HG02759 (cell line): Measurements from ENCODE around the gene ZNF516.

Source experiments
- ATAC-seq: cut with Tn5 transposase; IDR thresholded peaks from one replicate; pipeline ENCODE4 v1.9.1; 2021; ENCODE audit warnings: mild to moderate bottlenecking, moderate library complexity; ENCODE audit not compliant: unreplicated experiment

ZNF516 gene

DNA sequence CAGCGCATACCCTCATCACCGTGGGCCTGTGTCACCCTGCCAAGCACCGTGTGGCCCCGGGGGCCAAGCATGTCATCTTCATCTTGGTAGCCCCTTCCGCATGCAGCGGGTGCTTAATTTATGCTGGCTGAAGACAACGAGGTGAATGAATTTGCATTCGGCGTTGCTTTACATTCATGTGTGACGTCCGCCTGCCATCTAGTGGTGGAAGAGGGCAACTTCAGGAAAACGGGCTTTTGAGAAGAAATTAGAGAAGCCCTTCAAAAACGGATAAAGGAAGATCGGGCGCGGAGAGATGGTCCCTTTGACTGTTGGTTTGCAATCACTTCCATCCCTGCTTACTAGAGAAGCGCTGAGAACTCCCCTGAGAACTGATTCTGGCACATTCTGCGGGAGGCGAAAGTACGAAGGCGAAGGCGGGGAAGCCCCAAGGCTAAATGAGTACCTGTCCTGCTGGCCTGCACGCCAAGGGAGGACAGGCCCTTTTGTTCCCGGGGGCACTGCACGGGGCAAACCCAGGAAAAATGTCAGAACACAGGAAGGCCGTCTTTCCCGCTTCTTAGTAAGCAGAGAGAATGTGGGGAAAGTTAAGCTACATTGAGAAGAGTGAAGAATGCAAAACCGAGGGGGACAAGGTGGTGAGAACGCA lies 145.9 kb downstream of the ZNF516 start:
- no peak for ATAC-seq

DNA sequence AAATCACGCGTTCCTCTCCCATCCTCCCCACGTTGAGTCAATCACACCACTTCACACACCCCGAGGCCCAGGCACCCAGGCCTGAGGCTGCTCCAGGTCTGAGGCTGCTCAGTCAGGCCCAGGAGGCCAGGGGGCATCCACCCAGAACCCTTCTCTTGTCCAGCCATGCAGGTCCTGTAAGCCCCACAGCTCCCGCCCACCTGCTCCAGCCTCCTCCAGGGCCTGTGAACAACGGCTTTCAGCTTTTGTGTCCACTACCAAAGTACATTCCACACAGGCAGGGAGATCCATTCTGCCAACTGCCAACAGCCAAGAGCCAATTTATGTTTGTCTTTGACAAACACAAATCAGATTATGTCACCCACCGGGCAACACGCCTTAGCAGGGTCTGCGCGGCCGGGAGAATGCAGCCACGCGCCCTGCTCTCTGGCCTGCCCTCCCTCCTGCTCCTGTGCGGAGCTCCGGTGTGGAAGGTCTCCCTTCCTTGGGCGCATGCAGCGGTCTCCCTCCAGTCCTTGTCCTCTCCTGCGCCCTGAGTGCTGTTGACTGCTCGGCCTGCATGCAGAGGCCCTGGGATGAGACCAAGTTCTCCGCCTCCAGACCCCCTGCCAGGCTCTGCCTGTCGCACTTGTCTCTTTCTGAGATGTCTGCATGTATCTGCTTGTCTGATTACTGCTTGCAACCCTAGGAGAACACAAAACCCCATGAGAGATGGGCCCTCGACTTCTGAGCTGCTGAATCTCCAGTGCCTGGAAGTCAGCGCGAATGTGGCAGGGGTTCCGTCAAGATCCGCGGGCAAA lies 146.6 kb downstream of the ZNF516 start:
- no peak for ATAC-seq

DNA sequence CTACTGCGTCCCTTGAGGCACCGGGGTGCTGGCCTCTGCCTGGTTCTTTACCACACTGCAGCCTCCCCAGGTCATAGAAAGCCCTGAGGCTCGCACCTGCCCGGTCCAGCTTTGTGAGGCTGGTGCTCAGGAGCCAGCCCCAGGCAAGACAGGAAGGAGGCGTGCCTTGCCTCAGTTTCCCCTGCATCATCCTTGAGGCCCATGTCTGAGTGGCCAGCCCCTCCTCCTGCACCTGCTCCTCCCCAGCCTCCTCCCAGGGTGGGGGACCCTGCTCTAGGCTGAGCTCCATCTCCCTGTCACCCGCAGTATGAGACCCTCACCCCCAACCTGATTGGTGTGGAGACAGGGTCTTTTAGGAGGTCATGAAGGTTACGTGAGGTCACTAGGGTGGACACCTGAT lies 147.7 kb downstream of the ZNF516 start:
- ATAC-seq: no peak

- no peak for ATAC-seq
These were observed 148.4 kb downstream of the ZNF516 start for GRCh38 chr18:76346490-76347130.

DNA sequence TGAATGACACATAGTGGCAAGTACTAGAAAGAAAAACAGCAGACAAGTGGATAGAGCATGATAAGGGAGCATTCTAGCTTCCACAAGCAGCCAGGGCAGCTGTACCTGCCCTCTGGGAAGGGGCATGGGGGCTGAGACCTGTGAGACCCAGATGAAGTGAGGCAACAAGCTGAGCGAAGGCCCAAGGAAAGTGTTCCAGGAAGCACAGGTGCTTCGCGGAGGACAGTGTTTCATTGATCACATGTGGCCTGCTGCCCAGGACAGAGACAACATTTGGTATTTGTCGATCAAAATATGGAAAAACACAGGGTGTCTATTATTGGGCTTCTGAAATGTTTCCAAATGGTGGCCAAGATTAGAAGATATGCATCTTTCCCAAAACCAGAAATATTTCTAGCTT lies 149.1 kb downstream of the ZNF516 start:
- ATAC-seq: no peak

DNA sequence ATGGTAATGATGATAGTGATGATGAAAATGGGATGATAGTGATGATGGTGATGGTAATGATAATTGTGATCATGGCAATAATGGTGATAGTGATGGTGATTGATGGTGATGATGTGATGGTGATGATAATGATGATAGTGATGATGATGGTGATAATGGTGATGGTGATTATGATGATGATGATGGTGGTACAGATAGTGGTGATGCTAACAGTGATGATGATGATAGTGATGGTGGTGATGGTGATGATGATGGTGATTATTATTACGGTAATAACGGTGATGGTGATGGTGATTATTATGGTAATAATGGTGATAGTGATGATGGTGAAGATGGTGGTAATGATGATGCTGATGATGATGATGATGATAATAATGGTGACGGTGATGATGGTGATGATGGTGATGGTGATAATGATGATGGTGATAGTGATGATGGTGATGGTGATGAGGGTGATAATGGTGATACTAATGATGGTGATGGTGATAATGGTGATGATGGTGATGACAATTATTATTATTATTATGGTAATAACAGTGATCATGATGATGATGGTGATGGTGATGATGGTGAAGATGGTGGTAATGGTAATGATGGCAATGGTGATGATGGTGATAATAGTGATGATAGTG lies 151.0 kb downstream of the ZNF516 start:
- no peak for ATAC-seq

GRCh38 chr18:76340410-76340809 lies 154.6 kb downstream of the ZNF516 start:
- ATAC-seq: no peak

GRCh38 chr18:76339246-76339620 lies 155.8 kb downstream of the ZNF516 start:
- no peak for ATAC-seq

- no peak for ATAC-seq
These were observed 156.3 kb downstream of the ZNF516 start for GRCh38 chr18:76338619-76339245.

DNA sequence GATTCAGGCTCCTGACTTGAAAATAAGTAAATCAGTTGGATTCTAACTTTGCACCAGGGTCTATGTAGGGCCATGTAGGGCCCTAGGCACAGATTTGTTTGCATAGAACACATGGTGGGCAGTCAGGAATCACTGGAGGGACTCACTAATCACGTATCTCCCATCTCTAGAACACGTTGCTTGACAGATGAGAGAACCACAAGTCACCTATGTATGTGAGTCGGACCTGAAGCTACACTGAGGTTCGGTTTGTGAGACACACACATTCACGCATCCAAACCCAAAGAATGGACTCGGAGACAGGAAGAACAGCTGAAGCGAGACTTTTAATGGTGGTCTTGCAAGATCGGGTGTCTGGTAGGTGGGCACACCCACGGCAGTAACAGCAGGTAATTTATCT lies 157.0 kb downstream of the ZNF516 start:
- no peak for ATAC-seq

DNA sequence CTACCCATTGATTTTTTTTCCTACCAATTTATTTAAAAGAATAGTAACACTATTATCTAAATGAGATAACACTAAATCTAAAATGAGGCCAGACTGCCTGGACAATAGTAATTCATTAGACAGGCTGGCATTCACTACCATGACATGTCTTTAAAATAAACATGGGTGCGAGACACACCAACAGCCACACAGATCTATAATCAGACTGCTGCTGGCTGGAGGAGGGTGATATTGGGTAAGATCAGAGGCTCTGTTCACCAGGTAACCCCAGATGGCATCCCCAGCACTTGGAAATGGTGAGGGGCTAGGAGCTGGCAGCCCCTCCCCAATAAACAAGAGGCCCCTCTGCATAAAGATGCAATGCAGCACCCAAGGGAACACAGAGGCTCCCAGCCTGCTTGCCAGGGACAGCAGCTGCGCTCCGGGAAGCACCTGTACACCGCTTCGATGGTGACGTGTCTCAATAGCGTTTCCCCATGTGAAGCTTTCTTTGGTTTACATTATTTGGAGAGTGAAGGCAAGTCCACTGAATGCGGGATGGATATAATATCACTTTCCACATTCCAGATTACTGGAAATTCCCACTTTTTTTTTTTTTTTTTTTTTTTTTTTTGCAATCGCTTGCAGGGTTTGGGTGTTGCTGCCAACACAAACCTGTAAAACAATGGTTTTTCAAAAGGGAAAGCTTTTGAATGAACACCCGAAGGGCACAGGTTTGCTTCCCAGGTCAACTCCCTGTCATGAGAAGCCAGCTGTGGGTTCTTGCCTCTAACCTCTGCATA lies 159.0 kb downstream of the ZNF516 start:
- ATAC-seq: no peak

DNA sequence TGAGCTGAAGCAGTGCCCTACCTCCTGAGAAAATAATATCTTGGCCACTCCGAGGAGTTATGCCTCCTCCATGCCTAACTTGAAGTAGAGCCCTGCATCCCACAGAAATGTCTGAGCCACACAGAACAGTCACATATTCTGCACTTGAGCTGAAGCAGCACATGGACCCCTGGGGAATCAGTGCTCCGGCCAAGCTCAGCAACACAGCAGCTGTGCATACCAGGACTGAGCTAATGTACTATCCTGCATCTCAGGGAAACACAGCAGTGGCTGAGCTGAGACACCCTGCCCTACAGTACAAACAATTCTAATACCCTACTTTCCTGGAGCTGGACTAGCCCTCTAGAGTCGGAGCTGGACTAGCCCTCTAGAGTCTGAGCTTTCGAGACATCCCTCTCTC lies 166.9 kb downstream of the ZNF516 start:
- ATAC-seq: no peak

DNA sequence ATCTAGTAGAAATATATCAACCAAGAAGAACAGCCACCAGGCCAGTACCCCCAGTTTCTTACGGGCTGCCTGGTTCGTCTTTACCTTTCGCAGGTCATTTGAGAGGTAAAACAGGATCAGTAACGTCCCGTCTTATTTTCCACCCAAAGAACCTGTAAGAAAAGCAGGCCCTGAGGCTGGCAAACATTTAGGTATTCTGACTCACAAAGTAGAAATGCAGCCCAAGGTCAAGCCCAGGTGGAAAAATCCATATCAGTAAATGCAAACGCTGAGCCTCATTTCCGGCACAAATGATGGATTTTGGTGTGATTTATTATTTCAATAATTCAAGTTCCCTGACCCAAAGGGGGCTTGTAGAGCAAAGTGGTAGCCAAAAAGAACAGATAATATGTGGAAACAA lies 171.2 kb downstream of the ZNF516 start:
- no peak for ATAC-seq

GRCh38 chr18:76322686-76323085 lies 172.4 kb downstream of the ZNF516 start:
- ATAC-seq: no peak

DNA sequence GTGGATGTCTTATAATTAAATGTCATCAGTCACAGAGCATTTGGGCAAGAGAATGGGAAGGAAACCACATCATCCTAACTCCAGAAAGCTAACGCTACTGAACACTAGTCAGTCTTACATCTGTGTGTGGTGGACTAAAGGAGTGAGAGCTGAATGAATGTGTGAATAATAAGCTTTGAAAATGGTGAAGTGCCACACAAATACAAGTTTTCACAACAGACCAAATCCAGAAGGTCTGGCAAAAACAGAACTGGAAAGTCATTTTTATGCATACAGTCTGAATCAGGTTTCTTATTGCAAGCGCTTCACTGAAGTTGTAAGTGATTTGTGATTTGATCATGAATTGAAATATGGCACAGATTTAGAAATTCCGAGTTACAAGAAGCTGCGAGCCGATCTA lies 175.7 kb downstream of the ZNF516 start:
- no peak for ATAC-seq

GRCh38 chr18:76318607-76319006 lies 176.4 kb downstream of the ZNF516 start:
- ATAC-seq: no peak

- ATAC-seq: no peak
These were observed 177.9 kb downstream of the ZNF516 start for GRCh38 chr18:76317136-76317535.

DNA sequence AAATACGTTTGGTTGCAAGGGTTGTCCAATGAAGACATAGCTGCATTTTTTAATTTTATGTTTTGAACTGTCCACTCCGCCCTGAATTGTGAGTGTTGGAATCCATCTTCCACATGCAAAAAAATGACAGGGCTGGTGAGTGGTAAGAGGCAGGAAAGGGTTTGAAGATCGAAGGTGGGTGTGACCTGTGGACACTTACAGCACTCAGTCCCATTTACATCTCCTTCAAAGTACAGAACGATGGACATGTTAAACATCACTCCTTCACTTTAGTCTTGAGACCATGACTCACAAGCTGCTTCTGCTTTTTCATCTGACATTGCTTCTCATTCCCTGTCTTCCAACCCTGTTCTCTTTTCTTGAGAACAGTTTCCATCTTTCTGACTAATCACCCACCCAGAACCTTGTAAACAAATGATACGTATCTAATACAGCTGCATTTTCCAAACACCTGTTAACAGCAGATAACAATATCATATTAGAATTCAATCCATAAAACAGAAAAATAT lies 179.3 kb downstream of the ZNF516 start:
- ATAC-seq: no peak

DNA sequence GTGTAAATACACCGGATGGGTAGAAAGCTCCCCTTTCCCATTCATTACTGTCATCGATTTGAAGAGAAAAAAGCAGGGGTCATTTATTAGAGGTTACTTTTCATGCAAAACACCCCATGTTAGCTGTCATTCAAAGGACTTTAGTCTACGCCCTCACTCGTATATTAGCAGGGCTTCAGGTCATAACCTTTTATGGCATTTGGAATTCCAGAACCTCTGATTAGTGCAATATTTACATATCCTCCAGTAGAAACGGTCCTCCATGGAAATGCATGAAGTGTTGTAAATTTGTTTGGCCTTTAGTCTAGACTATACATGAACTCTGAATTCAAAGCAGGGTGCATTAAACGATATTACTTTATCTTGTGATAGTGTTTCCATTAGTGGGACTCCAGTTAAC lies 180.5 kb downstream of the ZNF516 start:
- no peak for ATAC-seq

GRCh38 chr18:76314015-76314414 lies 181.0 kb downstream of the ZNF516 start:
- no peak for ATAC-seq
